Suppressor macrophage treated with lipopolysaccharide for 4 hours (primary cell): ENCODE results near the gene COMT.
A peak's percentile ranks its signal among the peaks of the same experiment; 100 is the strongest.

Experiments
- DNase-seq: peaks from one replicate; pipeline ENCODE4 v3.0.0-alpha.2; 2020

Gene COMT

GRCh38 chr22:19970479-19971275, 29.1 kb downstream of the COMT start:
- DNase-seq, result peak; percentile 66

- no peak for DNase-seq
These were observed 29.9 kb downstream of the COMT start for GRCh38 chr22:19971276-19972124.

DNA sequence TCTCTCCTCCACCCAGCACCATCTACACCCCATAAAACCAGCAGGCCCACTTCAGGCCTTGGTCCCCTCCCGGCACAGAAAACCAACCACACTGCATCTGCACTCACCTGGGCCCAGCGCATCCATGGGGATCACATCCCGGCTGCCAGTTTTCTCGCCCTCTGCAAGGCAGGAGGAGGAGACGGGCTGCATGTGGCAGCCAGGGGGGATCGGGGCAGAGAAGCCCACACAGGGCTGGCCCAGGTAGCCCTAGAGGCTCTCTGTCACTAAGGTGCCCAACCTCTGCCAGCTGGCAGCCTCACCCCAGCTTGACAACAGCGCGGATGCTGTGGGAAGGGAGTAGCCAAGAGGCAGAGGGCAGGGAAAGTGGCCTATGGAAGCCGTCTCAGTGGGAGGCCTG, 30.7 kb downstream of the COMT start:
- DNase-seq, result no peak

DNA sequence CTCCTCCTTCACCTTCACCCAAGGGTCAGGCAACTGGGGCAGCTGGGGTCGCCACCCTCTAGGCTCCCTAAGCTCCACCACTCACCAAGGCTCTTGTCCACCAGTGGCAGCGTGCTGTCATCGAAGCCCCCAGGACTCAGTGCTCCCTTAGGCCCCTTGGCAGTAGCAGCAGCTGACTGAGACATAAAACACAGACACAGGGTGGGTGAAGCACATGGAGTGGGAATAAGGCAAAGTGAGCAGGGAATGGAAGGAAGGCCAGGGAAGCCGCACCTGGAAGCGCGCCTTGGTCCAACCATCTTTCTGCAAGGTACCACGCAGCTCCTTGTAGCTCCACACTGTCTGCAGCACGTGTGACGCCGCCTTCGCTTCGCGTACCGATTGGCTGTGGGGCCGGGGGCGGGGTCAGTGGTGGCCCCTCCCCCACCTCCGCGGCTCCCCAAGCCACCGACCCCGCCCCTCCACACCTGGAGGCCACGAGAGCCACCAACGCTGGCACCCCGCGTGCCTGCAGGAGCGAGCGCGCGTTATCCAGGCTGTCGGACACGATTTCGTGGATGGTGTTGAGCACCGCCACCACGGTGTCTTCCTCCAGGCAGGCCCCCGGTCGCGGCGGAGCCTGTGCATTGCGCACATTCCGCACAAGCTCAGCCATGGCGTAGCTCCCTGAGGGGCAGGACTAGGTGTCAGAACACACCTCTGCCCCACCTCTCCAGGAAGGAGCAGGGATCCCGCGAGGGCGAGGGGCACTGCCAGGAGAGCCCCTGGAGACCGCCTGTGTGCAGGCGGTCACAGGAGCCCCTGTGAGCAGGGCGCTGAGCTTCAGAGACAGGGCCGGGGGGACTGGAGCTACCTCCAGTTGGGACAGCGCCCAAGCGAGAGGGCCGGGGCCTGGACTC, 31.3 kb downstream of the COMT start:
- DNase-seq, result no peak

GRCh38 chr22:19973551-19974267, 32.1 kb downstream of the COMT start:
- no peak for DNase-seq

- peak; percentile 23 for DNase-seq
These were observed 32.8 kb downstream of the COMT start for GRCh38 chr22:19974268-19974861.

DNA sequence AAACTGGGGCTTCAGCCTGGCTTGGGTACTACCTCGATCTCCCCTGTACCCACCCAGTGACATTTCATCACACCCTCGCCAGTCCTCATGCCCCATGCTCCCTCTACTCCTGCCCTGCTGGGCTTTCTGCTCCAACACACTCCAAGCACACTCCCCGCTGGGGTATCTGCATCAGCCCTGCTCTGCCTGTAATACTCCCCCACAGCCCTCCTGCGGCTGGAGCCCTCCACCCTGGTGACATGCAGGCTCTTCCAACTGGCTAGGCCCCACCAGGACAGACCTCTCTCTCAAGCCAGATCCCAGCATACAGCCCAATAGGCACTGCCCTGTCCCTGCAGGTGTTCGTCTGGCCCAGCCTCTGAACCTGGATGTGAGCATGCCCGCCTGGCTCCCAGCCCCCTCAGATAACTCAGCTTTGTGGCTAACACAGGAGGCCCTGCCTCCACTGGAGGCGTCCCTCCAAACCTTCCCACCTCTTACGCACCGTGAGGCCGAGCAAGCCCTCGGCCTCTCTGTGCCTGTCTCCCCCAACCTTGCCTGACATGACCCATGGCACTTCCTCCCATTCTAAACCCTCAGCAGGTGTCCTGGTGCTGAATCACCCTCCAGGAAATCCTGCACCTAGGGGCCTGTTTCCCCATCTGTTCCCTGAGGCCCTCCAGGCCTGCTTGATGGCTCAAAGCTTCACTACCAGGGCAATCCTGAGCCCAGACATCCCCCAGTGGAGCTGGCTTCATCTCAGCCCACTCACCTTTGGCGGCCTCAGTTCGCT, 33.5 kb downstream of the COMT start:
- no peak for DNase-seq

DNA sequence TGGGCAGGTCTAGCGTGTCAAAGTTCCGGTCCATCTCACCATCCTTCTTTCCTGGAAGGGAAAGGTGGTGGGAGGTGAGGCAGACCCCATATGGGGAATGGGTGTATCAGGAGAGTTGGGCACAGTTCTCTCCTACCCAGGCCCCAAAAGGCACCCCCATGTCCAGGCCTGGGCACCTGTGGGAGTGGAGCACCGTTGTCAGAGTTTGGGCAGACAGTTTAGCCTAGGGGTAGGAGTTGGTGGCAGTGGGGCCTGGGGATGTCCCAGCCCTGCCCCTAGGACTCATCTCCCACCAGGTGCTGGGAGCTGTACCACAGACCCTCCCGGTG, 34.1 kb downstream of the COMT start:
- no peak for DNase-seq

DNA sequence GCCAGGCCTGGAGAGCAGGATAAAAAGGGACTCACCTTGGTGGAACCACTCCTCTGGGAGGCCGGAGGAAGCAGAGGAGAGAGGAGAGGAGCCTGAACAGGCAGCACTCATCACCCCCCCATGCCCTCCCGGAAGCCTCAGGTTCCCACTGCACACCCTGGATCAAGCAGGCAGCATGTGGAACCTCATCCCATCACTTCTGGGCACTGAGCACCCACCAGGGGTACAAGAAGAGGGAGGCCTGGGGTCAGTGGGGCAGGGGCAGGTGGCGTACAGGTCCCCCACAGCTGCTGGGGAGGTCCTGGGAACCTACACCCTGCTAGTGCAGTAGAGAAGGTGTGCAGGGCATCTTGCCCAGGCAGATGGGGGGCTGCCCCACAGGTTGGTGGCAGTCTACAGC, 35.1 kb downstream of the COMT start:
- no peak for DNase-seq

DNA sequence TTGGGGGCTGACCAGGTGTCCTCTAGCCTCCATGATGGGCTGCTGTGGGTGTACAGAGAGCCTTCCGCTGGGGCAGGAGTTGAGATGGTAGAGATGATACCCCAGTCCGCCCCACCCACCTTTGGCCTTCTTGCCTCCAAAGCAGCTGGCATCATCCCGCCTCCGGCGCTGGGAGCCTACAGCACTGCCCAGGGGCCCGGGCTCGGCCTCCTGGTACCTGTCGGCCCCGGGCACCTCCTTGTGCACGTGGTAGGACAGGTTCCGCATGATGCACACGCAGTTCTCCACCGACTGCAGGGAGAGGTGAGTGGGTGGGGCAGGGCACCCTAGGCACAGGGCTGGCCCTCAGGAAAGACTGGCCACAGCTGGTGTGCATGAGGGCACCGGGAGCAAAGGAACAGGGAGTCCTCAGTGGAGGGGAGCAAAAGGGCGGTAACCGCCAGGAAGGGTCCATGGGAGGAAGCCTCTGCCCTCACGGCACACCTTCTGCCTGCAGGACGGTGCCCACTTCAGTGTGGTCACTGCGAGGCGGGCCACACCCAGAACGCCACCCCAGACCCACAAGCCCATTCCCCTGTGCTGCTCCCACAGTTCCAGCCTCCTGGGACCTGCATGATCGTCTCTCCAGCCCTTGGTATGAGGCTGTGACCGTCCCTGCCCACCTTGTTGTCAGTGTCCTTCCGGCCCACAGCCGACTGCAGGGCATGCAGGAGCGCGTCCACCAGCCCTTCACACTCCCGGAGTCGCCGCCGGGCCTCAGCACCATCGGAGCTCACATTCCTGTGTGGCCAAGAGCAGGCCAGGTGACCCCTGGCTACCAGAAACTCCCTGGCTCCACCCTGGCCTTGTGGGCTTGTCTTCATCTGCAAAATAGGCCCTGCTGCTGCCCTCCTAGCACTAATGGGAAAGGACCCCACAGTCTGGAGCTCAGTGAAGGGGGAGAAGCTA, 36.0 kb downstream of the COMT start:
- no peak for DNase-seq

DNA sequence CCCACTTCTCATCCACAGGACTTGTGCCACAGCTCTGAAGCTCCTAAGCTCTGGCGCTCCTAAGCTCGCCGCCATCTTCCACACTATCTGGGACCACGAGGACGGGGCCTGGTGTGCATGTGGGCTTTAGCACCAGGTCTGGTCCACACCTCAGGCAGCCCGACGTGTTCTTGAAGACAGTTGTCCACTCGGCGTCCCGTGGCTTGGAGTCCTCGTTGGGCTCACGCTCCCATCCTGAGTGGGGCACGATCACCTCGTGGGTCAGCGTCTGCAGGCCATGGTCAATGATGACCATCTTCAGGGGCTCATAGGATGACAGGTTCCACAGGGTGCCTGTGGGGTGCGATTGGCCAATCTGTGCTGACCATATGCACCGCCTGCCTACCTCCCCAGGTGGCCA, 37.2 kb downstream of the COMT start:
- no peak for DNase-seq

DNA sequence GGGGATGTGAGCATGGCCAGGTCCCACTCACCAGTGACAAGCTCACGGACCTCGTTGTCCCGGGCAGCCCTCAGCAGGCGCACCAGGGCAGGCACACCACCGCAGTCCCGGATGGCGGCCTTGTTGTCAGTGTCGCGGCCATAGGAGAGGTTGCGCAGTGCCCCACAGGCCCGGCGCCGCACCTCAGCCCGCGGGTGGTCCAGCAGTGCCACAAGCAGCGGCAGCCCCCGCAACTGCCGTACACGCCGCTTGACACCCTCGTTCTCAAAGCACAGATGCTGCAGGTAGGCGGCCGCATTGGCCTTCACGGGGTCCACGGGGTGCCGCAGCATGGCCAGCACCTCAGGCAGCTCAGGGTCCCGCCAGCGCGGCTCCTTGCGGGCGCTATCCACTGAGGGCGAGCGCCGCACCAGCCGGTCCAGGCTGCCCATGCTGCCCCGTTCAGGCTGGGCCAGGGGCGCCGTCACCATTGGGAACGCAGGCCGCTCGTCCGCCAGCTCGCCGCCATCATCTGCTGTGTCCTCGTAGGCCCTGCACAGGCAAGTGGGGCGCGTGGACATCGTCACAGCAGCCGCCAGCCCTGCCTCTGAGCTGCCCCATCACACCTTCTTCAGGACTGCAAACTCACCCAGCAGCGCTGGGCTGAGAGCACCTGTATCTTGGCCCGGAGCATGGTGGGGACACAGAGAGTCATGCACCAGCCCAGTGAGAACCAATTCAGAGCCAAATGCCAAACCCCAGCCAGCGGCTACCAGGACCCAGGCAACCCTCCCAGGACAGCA, 38.3 kb downstream of the COMT start:
- no peak for DNase-seq

DNA sequence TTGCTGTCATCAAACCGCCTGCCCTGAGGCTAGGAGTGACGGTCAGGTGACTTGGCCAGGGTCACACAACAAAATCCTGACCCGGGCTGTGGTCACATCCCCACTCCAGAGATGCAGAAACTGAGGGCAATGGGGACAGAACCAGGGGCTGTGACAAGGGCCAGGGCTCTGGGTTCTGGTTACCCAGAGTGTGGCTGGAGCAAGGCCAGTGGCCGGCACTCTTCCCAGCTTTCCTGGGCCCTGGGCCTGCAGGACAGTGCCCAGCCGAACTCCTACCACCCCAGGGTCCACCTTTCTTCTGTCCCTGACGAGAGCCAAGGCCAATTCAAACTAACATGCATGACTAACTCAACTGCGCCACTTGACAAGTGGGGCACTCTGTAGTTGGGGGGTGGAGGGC, 39.2 kb downstream of the COMT start:
- no peak for DNase-seq

DNA sequence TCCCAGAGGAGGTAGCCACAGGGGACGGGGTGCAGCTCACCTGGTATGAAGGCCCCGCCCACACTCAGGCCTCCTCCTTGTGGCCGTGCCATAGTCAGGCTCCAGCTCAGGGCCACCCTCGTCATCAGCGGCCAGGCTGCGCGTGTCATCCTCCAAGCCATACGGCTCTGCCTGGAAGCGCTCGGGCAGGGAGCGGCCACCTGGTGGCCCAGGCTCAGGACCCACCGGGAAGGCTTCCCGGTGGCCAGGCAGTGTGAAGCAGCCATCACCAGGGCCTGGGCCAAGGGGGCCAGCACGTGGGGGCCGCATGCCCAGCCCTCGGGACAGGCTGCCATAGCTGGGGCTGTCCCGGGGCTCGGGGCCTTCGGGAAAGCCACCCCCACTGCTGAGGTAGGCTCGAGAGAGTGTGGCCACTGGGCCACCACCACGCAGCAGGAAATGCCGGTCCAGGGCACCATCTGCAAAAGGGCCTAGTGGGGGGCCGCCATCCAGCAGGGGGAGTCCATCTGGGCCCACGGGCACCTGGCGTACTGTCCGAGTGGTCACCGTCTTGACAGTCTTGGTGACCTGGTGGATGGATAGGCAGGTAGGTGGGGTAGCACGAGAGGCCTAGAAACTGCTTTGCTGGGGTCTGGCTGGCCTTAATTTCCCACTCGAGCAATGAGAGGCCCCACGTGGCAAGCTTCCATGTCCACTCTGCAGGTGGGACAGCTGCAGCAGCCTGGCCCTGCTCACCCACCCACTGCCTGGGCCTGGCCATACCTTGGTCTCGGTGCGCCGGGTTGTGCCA, 39.8 kb downstream of the COMT start:
- DNase-seq, result no peak

DNA sequence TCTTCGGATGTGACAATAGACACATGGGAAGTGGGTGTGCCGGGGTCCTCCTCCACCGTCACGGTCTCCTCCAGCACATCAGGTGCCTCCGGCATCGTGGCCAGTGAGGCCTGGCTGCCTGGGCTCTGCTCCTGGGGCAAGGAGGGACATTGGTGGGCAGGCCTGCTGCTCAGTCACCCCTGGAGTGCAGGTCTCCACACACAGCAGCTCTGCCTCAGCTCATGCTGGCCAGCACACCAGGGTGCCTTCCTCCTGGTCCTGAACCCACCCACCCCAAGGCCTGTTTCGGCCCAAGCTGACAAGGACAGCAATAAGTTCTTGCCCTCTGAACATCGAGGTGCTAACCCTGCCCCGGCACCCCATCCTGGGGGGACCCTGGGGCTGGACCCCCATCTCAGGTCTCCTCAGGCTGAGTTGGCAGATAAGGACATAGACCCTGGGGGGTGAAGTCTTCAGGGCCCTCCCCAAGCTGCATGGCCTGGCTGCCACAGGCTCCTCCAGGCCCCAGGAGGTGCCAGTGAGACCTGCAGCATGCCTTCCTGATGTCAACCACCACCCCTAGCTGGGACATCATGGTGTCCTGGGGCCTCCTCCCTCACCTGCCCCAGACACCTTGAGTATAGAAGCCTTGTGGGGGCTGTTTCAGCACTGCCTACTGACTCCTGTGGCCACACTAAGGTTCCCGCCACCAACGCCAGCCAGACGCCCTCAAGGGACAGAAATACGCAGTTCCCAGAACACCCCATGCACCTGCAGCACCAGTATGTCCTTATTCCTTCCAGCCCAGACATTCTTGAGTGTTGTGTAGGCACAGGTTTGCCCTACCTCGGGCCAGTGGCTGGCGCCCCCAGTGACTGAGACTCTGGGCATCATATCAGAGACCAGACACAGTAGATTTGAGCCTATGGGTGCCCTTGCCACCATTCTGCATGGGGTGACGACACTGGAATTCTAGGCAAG, 40.7 kb downstream of the COMT start:
- DNase-seq, result no peak

DNA sequence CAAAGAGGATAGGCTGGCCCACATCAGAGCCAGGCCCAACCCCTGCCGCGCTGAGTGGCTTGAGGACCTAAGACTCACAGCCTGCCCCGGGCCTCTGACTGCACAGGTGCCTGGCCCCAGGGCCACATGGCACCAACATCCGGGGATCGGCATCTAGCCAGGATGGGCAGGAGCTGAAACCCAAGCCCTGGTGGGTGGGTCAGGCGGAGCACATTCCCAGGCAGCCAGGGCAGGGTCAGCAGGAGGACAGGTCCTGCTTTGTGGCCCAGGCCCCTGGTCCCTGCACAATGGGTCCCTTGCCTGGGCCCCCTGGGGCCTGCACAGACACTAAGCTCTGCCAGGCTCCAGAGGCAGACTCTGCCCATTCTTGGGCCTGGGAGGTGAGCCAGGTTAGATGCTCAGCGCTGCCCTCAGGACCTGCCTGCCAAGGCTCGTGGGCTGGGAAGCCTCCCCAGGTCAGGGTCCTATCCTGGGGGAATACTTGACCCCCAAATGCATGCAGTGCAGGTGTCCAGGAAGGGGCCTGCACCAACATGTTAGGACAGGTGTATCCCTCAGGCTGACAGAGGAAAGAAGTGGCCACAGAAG, 41.5 kb downstream of the COMT start:
- DNase-seq, result no peak

DNA sequence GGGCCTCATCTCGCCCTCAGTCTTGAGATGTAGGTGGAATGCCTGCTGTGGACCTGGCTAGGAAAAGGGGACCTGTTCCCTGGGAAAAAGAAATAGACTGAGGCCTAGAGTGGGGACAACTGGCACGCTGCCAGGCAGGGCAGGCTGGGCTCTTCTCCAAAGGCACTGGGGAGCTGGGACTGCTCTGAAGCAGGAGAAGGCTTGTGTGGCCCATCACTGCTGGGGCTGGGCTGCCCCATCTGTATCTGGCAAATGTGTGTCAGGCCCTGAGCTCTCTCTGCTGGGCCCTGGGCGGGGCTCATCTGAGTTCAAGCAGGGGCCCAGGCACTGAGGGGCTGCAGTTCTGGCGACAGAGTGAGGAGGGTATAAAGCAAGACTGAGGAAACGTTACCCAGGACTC, 42.2 kb downstream of the COMT start:
- no peak for DNase-seq
